Smooth muscle cell (in vitro differentiated cells): ENCODE results near the gene ADAM12. TPM values are rescaled to one million over a fixed set of nuclear protein-coding genes. Genes with fewer than 3 reads are reported as not detected.

Source experiments
- DNase-seq: peaks from one replicate; lab custom pipeline; 2025; ENCODE audit not compliant: unreplicated experiment; lab: John Stamatoyannopoulos, UW
- H2AFZ ChIP-seq: fragments of 200-600 bp; sonication (generic); 2 replicates; pipeline ENCODE4 v1.6.0; 2016; ENCODE audit warnings: antibody characterized with exemption, low read depth, mild to moderate bottlenecking
- H3F3A ChIP-seq: fragments of 200-600 bp; sonication (generic); 2 replicates; pipeline ENCODE4 v1.6.0; 2017; ENCODE audit warnings: antibody characterized with exemption, low read depth
- H3K27ac ChIP-seq: fragments of 200-600 bp; sonication (generic); 2 replicates; pipeline ENCODE4 v1.5.1; 2016; ENCODE audit warnings: low read depth, mild to moderate bottlenecking
- H3K27me3 ChIP-seq: fragments of 200-600 bp; sonication (generic); 2 replicates; pipeline ENCODE4 v1.6.1; 2016; ENCODE audit warnings: low read depth, mild to moderate bottlenecking
- H3K36me3 ChIP-seq: fragments of 200-600 bp; sonication (generic); 2 replicates; pipeline ENCODE4 v1.5.1; 2016; ENCODE audit warnings: low read depth
- H3K4me1 ChIP-seq: fragments of 200-600 bp; sonication (generic); 2 replicates; pipeline ENCODE4 v1.5.1; 2016; ENCODE audit warnings: low read depth
- H3K4me2 ChIP-seq: fragments of 200-600 bp; sonication (generic); 2 replicates; pipeline ENCODE4 v1.6.0; 2016; ENCODE audit warnings: mild to moderate bottlenecking
- H3K4me3 ChIP-seq: fragments of 200-600 bp; sonication (generic); 2 replicates; pipeline ENCODE4 v1.5.1; 2016; ENCODE audit warnings: mild to moderate bottlenecking
- H3K79me2 ChIP-seq: fragments of 200-600 bp; sonication (generic); 2 replicates; pipeline ENCODE4 v1.6.0; 2016; ENCODE audit warnings: low read depth, mild to moderate bottlenecking
- H3K9ac ChIP-seq: fragments of 200-600 bp; sonication (generic); 2 replicates; pipeline ENCODE4 v1.6.0; 2016; ENCODE audit warnings: low read depth
- H3K9me3 ChIP-seq: fragments of 200-600 bp; sonication (generic); replicated peaks from 2 replicates; pipeline ENCODE4 v1.5.1; 2016; ENCODE audit warnings: low read depth
- H4K20me1 ChIP-seq: fragments of 200-600 bp; sonication (generic); 2 replicates; pipeline ENCODE4 v1.6.0; 2016; ENCODE audit warnings: low read depth
- WGBS: methylation state at CpG from one replicate; pipeline ENCODE4 v1.1.7; 2016; ENCODE audit warnings: low lambda C conversion rate; 5-methylcytosine and 5-hydroxymethylcytosine counted together
- polyA plus RNA-seq: library from polyadenylated mRNA; unstranded; fragments of >200 nt; fragmentation: Nextera tagmentation; extraction: Ambion mirVana; gene quantifications from 2 replicates; pipeline ENCODE4 v1.2.1, GENCODE V29; 2016
- total RNA-seq: library from RNA; depleted of rRNA; stranded (reverse); fragments of >200 nt; gene quantifications from 2 replicates; pipeline ENCODE4 v1.2.3, GENCODE V29; 2014
- TF ChIP-seq, protein P1 (sequence below): fragments of 200-600 bp; sonication (generic); IDR thresholded peaks from 2 replicates; pipeline ENCODE4 v1.5.1; 2017; ENCODE audit warnings: borderline replicate concordance, mild to moderate bottlenecking, antibody characterized with exemption; ENCODE audit not compliant: insufficient read depth, poor library complexity, severe bottlenecking

ADAM12 gene
- total and polyA plus RNA-seq, 2 experiments from 2014 or later: 40.0 to 54.3 TPM

DNA sequence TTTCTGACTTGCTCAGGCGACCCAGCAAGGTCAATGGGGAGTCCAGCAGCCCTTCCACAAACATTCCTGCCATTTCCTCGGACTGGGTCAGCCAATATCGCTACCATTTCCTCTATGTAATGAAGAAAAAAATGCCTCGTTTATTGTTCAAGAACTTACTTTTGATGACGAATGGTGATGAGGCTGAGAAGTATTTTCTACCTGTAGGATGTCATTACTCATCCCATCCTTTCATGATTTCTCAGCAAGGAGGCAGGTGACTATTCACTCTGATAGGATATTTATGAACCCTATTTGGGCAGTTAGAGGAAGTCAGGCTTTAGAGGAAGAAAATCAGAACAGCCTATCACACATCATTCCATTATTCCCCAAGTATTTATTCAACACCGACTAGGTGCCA lies 313.3 kb downstream of the ADAM12 start:
- TF ChIP-seq, protein P1, sequence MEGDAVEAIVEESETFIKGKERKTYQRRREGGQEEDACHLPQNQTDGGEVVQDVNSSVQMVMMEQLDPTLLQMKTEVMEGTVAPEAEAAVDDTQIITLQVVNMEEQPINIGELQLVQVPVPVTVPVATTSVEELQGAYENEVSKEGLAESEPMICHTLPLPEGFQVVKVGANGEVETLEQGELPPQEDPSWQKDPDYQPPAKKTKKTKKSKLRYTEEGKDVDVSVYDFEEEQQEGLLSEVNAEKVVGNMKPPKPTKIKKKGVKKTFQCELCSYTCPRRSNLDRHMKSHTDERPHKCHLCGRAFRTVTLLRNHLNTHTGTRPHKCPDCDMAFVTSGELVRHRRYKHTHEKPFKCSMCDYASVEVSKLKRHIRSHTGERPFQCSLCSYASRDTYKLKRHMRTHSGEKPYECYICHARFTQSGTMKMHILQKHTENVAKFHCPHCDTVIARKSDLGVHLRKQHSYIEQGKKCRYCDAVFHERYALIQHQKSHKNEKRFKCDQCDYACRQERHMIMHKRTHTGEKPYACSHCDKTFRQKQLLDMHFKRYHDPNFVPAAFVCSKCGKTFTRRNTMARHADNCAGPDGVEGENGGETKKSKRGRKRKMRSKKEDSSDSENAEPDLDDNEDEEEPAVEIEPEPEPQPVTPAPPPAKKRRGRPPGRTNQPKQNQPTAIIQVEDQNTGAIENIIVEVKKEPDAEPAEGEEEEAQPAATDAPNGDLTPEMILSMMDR: no peak

DNA sequence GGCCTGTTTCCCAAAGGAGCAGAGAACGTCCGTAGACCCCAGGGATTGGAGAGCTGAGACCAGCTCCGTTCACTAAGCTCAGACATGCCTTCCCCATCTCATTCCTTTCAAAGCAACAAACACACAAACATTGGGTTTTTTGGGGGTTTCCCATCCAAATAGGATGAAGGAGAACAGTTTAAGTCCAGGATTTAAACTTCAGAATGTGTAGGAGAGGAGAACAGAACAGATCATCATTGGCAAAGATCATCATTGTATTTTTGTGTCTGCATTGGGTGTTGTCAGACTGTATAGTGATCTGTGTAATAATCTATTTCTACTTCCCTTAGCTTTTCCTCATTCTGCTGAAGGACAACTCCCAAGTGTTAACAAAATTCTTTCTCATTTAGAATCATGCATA lies 314.0 kb downstream of the ADAM12 start:
- Histone ChIP-seq H3K9ac (no peak overlapping the region), H3K79me2 (no peaks in the 10 kb centered on the region), H3K27ac (peak overlapping the region; percentile 67), H3K27me3 (no peaks in the 10 kb centered on the region), H3K4me2 (peak overlapping the region; percentile 28), H4K20me1 (no peaks in the 10 kb centered on the region), H3F3A (peaks cover 11% of the 10 kb centered on the region), H3K36me3 (no peaks in the 10 kb centered on the region), H2AFZ (no peak overlapping the region), H3K4me3 (no peak overlapping the region), H3K9me3 (no peaks in the 10 kb centered on the region), H3K4me1 (no peaks in the 10 kb centered on the region)
- TF ChIP-seq, protein P1: no peak
- no peak for DNase-seq
- 71% methylated on average over 3 of the region's 3 CpGs for WGBS

More for the DNA sequence above, 313.3 kb downstream of the ADAM12 start:
- Histone ChIP-seq H3K27me3 (no peaks in the 10 kb centered on the region), H4K20me1 (no peaks in the 10 kb centered on the region), H2AFZ (no peak overlapping the region), H3K36me3 (no peaks in the 10 kb centered on the region), H3K9ac (no peak overlapping the region), H3K9me3 (no peaks in the 10 kb centered on the region), H3F3A (peaks cover 10% of the 10 kb centered on the region), H3K79me2 (no peaks in the 10 kb centered on the region), H3K4me3 (no peak overlapping the region), H3K27ac (no peak overlapping the region), H3K4me1 (no peaks in the 10 kb centered on the region), H3K4me2 (no peak overlapping the region)
- WGBS: 93% methylated on average over 6 of the region's 6 CpGs
- no peak for DNase-seq

DNA sequence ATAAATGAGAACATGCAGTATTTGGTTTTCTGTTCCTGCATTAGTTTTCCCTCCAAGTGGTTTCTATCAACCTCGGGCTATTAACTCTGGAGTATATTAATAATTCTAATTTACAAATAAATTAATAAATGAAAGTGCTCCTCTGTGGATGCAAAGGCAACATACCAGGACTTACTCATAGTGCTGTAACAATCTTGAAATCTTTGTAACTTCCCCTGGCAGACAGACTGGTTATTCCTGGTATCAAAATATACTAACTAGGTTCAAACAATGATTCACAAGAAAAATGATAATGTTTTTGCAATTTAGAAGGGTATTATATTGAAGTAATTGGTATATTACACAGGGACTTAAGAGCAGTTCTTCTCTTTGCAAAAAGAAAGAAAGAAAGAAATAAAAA lies 314.7 kb downstream of the ADAM12 start:
- H3K4me1 ChIP-seq: peaks cover under 1% of the 10 kb centered on the region
- no peaks in the 10 kb centered on the region for H3K36me3 ChIP-seq
- H3K9ac ChIP-seq: no peak overlapping the region
- H4K20me1 ChIP-seq: no peaks in the 10 kb centered on the region
- no peaks in the 10 kb centered on the region for H3K9me3 ChIP-seq
- TF ChIP-seq, protein P1: no peak
- 84% methylated on average over 1 of the region's 1 CpG for WGBS
- no peak for DNase-seq
- H2AFZ ChIP-seq: no peak overlapping the region
- H3K4me3 ChIP-seq: no peak overlapping the region
- H3K79me2 ChIP-seq: no peaks in the 10 kb centered on the region
- peak overlapping the region; percentile 28 for H3K4me2 ChIP-seq
- H3K27me3 ChIP-seq: no peaks in the 10 kb centered on the region
- peaks cover 11% of the 10 kb centered on the region for H3F3A ChIP-seq
- H3K27ac ChIP-seq: peak overlapping the region; percentile 67

DNA sequence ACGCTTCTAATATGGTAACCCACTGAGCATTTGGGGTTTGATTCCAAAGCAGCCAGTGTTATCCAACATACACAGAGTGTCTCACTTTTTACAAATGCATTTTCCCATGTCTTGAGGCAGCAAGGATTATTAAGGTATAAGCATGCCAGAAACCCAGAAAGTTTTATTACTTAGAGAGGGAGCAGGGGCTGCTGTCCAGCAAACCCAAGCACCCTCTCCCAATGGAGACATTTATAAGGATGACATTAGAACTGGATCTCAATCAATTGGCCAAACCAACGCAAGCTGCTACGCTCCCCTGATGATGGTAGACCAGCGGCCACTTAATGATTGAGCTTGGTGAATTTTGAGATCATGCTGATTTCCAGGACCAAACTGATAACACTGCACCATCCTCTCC lies 315.7 kb downstream of the ADAM12 start:
- no peak for DNase-seq
- Histone ChIP-seq H4K20me1 (no peaks in the 10 kb centered on the region), H3K4me3 (no peak overlapping the region), H2AFZ (no peak overlapping the region), H3K27me3 (no peaks in the 10 kb centered on the region), H3K79me2 (no peaks in the 10 kb centered on the region), H3K9me3 (no peaks in the 10 kb centered on the region), H3F3A (peaks cover 11% of the 10 kb centered on the region), H3K4me2 (no peak overlapping the region), H3K36me3 (no peaks in the 10 kb centered on the region), H3K9ac (no peak overlapping the region), H3K4me1 (peaks cover 11% of the 10 kb centered on the region), H3K27ac (no peak overlapping the region)
- WGBS: 95% methylated on average over 4 of the region's 4 CpGs
- TF ChIP-seq, protein P1: no peak
